AG09319 (cell line): ENCODE measurements around the gene BPTF.
"Not testable (repeated sequence)": the region's sequence is repeated elsewhere in the genome, so short reads cannot be mapped to it uniquely, and the experiment has no call there.

Experiments
- DNase-seq: peaks from one replicate; pipeline ENCODE4 v3.0.0-alpha.2; 2010; ENCODE audit warnings: low read depth; ENCODE audit errors: extremely low read depth
- CTCF ChIP-seq: IDR thresholded peaks from 2 replicates; pipeline ENCODE4 v1.5.1; 2011; ENCODE audit warnings: low read depth, mild to moderate bottlenecking, inconsistent platforms, low read length, moderate library complexity

Gene BPTF

GRCh38 chr17:68013385-68013784 is 188.1 kb downstream of the BPTF start:
- TF ChIP-seq CTCF, result no peak
- no peak for DNase-seq

- DNase-seq, result no peak
- TF ChIP-seq CTCF, result no peak
Observed at GRCh38 chr17:68015081-68015723, 189.9 kb downstream of the BPTF start.

GRCh38 chr17:68016838-68017237 is 191.5 kb downstream of the BPTF start:
- DNase-seq, result no peak
- no peak for TF ChIP-seq CTCF

GRCh38 chr17:68018493-68018892 is 193.2 kb downstream of the BPTF start:
- not testable (repeated sequence) for DNase-seq

- no peak for TF ChIP-seq CTCF
- no peak for DNase-seq
Observed at GRCh38 chr17:68019336-68019674, 194.0 kb downstream of the BPTF start.

- DNase-seq, result peak; percentile 92
- TF ChIP-seq CTCF, result no peak
Observed at GRCh38 chr17:68019675-68020408, 194.5 kb downstream of the BPTF start.

- no peak for DNase-seq
- no peak for TF ChIP-seq CTCF
Observed at GRCh38 chr17:68020409-68020756, 195.1 kb downstream of the BPTF start.

- not testable (repeated sequence) for DNase-seq
Observed at GRCh38 chr17:68020791-68021190, 195.5 kb downstream of the BPTF start.
